Chondrocyte (in vitro differentiated cells): ENCODE measurements around the gene DPP10. TPM values are rescaled to one million over a fixed set of nuclear protein-coding genes. Genes with fewer than 3 reads are reported as not detected.

ENCODE experiments used
- DNase-seq: peaks from one replicate; pipeline ENCODE4 v3.0.0; 2021; ENCODE audit warnings: mixed read lengths, low spot score
- H3K27ac Mint-ChIP-seq: one replicate; pipeline ENCODE4 v1.8.0; 2021; ENCODE audit warnings: mild to moderate bottlenecking, moderate library complexity, mixed read lengths; ENCODE audit not compliant: unreplicated experiment
- H3K27me3 Mint-ChIP-seq: 2 replicates; pipeline ENCODE4 v1.8.0; 2021; ENCODE audit warnings: low read depth, mixed read lengths
- H3K36me3 Mint-ChIP-seq: 2 replicates; pipeline ENCODE4 v1.8.0; 2021; ENCODE audit warnings: low read depth, mixed read lengths
- H3K4me1 Mint-ChIP-seq: 2 replicates; pipeline ENCODE4 v1.8.0; 2021; ENCODE audit warnings: low read depth, mild to moderate bottlenecking, mixed read lengths
- H3K4me3 Mint-ChIP-seq: one replicate; pipeline ENCODE4 v1.8.0; 2021; ENCODE audit warnings: mild to moderate bottlenecking, moderate library complexity, mixed read lengths; ENCODE audit not compliant: unreplicated experiment
- H3K9me3 Mint-ChIP-seq: 2 replicates; pipeline ENCODE4 v1.8.0; 2021; ENCODE audit warnings: low read depth, mixed read lengths
- total RNA-seq: library from RNA; stranded (reverse); gene quantifications from 3 replicates; pipeline ENCODE4 v1.2.1, GENCODE V29; 2021
- TF ChIP-seq, protein P1 (sequence below): fragments of 200-600 bp; sonication (generic); IDR thresholded peaks from 2 replicates; pipeline ENCODE4 v1.5.0; 2021; ENCODE audit warnings: antibody characterized with exemption, mild to moderate bottlenecking, moderate library complexity

The DPP10 gene
- total RNA-seq, 1 donor from 2014 or later: not detected

DNA sequence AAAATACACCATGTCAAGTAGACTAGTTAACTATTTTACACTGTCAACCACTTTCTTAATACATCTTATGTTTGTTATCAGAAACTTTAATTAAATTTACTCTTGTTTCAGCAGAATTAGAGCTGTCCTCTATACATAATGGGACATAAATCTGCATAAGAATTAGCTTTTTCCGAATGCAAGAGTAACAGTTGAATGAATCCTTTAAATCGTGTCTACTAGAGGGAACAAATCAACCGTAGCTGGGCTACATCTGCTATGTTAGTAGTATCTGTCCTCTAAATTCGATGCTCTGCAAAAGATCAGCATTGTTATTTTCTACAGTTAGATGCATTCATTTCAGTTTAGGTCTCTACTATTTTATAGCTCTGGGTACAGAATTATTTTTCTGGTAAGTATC, 1090.6 kb downstream of the DPP10 start:
- Mint-ChIP-seq H3K4me1 (no peaks in the 10 kb centered on the region), H3K27ac (no peak overlapping the region), H3K4me3 (no peak overlapping the region), H3K36me3 (no peaks in the 10 kb centered on the region), H3K9me3 (no peaks in the 10 kb centered on the region), H3K27me3 (no peaks in the 10 kb centered on the region)
- DNase-seq: no peak
- TF ChIP-seq, protein P1, sequence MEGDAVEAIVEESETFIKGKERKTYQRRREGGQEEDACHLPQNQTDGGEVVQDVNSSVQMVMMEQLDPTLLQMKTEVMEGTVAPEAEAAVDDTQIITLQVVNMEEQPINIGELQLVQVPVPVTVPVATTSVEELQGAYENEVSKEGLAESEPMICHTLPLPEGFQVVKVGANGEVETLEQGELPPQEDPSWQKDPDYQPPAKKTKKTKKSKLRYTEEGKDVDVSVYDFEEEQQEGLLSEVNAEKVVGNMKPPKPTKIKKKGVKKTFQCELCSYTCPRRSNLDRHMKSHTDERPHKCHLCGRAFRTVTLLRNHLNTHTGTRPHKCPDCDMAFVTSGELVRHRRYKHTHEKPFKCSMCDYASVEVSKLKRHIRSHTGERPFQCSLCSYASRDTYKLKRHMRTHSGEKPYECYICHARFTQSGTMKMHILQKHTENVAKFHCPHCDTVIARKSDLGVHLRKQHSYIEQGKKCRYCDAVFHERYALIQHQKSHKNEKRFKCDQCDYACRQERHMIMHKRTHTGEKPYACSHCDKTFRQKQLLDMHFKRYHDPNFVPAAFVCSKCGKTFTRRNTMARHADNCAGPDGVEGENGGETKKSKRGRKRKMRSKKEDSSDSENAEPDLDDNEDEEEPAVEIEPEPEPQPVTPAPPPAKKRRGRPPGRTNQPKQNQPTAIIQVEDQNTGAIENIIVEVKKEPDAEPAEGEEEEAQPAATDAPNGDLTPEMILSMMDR: no peak

- TF ChIP-seq, protein P1: no peak
- H3K4me1 Mint-ChIP-seq: no peaks in the 10 kb centered on the region
- no peaks in the 10 kb centered on the region for H3K9me3 Mint-ChIP-seq
- H3K27ac Mint-ChIP-seq: no peak overlapping the region
- H3K4me3 Mint-ChIP-seq: no peak overlapping the region
- no peaks in the 10 kb centered on the region for H3K36me3 Mint-ChIP-seq
- H3K27me3 Mint-ChIP-seq: no peaks in the 10 kb centered on the region
- no peak for DNase-seq
Measured at GRCh38 chr2:115541814-115542213, 1099.4 kb downstream of the DPP10 start.

GRCh38 chr2:115542331-115542730, 1099.9 kb downstream of the DPP10 start:
- H3K27ac Mint-ChIP-seq: no peak overlapping the region
- H3K9me3 Mint-ChIP-seq: no peaks in the 10 kb centered on the region
- no peaks in the 10 kb centered on the region for H3K36me3 Mint-ChIP-seq
- no peaks in the 10 kb centered on the region for H3K27me3 Mint-ChIP-seq
- DNase-seq: no peak
- H3K4me1 Mint-ChIP-seq: no peaks in the 10 kb centered on the region
- H3K4me3 Mint-ChIP-seq: no peak overlapping the region
- TF ChIP-seq, protein P1: no peak

DNA sequence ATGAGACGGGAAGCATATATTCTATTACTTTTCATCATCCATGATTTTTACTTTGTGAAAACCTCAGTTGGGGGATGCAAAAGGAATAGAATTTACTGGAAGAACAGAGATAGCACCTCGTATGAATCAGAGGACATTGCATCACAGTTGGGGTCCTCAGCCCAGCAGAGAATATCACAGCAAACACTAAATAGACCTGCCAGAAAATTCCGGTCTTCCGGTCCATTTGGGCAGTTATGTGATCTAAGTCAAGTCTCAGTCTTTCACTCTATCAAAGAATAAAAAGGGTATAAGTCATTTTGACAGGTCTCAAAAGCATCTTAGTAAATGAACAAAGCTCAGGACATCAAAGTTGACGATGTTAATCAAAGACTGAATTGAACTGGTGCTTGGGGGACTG, 1100.6 kb downstream of the DPP10 start:
- Mint-ChIP-seq H3K36me3 (no peaks in the 10 kb centered on the region), H3K4me1 (no peaks in the 10 kb centered on the region), H3K4me3 (no peak overlapping the region), H3K9me3 (no peaks in the 10 kb centered on the region), H3K27ac (no peak overlapping the region), H3K27me3 (no peaks in the 10 kb centered on the region)
- DNase-seq: no peak
- TF ChIP-seq, protein P1: no peak

GRCh38 chr2:115543461-115543860, 1101.0 kb downstream of the DPP10 start:
- no peak for DNase-seq
- no peak overlapping the region for H3K27ac Mint-ChIP-seq
- H3K4me1 Mint-ChIP-seq: no peaks in the 10 kb centered on the region
- H3K36me3 Mint-ChIP-seq: no peaks in the 10 kb centered on the region
- TF ChIP-seq, protein P1: no peak
- H3K9me3 Mint-ChIP-seq: no peaks in the 10 kb centered on the region
- no peak overlapping the region for H3K4me3 Mint-ChIP-seq
- no peaks in the 10 kb centered on the region for H3K27me3 Mint-ChIP-seq
